GM12878 (cell line): ENCODE data around the gene RERG. TPM values are rescaled to one million over a fixed set of nuclear protein-coding genes. Genes with fewer than 3 reads are reported as not detected.

ENCODE experiments used
- ATAC-seq: fragments of 200-7000 bp; cut with Tn5 transposase; 3 replicates; pipeline ENCODE4 v1.9.1; 2020; ENCODE audit warnings: mild to moderate bottlenecking, moderate library complexity
- BruUV-seq: library from RNA; stranded (reverse); fragments of 400-500 nt; replicated peaks from 2 replicates; lab custom pipeline; 2021; lab: Mats Ljungman, UMichigan
- CTCF ChIA-PET: fragments of 300-600 bp; sonication (Branson Sonifier 250); formaldehyde crosslinking; extraction: SDS; loops from one replicate; lab custom pipeline; 2021; ENCODE audit warnings: inconsistent platforms; lab: Yijun Ruan, JAX
- POLR2A ChIA-PET: fragments of 350-600 bp; formaldehyde crosslinking; extraction: SDS; loops from one replicate; lab custom pipeline; 2021; ENCODE audit warnings: inconsistent platforms; lab: Charles Lee
- RAD21 ChIA-PET: fragments of 300-600 bp; sonication (Branson Sonifier 250); formaldehyde crosslinking; loops from one replicate; lab custom pipeline; 2023; ENCODE audit warnings: antibody characterized with exemption; ENCODE audit not compliant: unreplicated experiment; lab: Charles Lee
- SMC1A ChIA-PET: fragments of 300-600 bp; sonication (Branson Sonifier 250); formaldehyde crosslinking; loops from one replicate; lab custom pipeline; 2023; ENCODE audit not compliant: unreplicated experiment, uncharacterized antibody; lab: Charles Lee
- DNase-seq: peaks from one replicate; pipeline ENCODE4 v3.0.0-alpha.2; 2011; ENCODE audit warnings: low read depth, low spot score
- FAIRE-seq: peaks from 3 replicates; lab custom pipeline; 2011; peaks lifted over from hg19 to GRCh38; lab: Jason Lieb, UNC
- H2AFZ ChIP-seq: 2 replicates; pipeline ENCODE4 v1.6.0; 2011; ENCODE audit warnings: low read depth, low read length, control low read depth; ENCODE audit not compliant: control insufficient read depth
- H3K27ac ChIP-seq: 2 replicates; pipeline ENCODE4 v1.5.1; 2011; ENCODE audit warnings: control low read depth; ENCODE audit not compliant: control insufficient read depth, insufficient read depth
- H3K27me3 ChIP-seq, 2 experiments: replicated peaks in 1 of 2; 2 replicates each; pipeline versions ENCODE4 v1.6.0 to v1.6.1; 2011; ENCODE audit warnings: low read length in 1 of 2; ENCODE audit not compliant: control insufficient read depth in 2 of 2, insufficient read depth in 2 of 2
- H3K36me3 ChIP-seq, 2 experiments: 2 replicates each; pipeline ENCODE4 v1.5.1; 2011; ENCODE audit warnings: low read length in 1 of 2; ENCODE audit not compliant: control insufficient read depth in 2 of 2, insufficient read depth in 2 of 2
- H3K4me1 ChIP-seq: 2 replicates; pipeline ENCODE4 v1.6.1; 2011; ENCODE audit warnings: mild to moderate bottlenecking, low read length, moderate library complexity, mixed read lengths; ENCODE audit not compliant: control insufficient read depth, insufficient read depth
- H3K4me2 ChIP-seq: 2 replicates; pipeline ENCODE4 v1.6.0; 2011; ENCODE audit warnings: control low read depth; ENCODE audit not compliant: control insufficient read depth, insufficient read depth
- H3K4me3 ChIP-seq: fragments of 200-600 bp; sonication (generic); 2 replicates; pipeline ENCODE4 v1.5.1; 2016
- H3K79me2 ChIP-seq: 2 replicates; pipeline ENCODE4 v1.6.0; 2011; ENCODE audit warnings: low read length; ENCODE audit not compliant: control insufficient read depth, insufficient read depth
- H3K9ac ChIP-seq: 2 replicates; pipeline ENCODE4 v1.8.0; 2011; ENCODE audit warnings: low read length, control low read depth, mixed read lengths; ENCODE audit not compliant: control insufficient read depth, insufficient read depth
- H3K9me3 ChIP-seq: replicated peaks from 3 replicates; pipeline ENCODE4 v1.5.1; 2011; ENCODE audit warnings: mild to moderate bottlenecking, low read length; ENCODE audit not compliant: control insufficient read depth, insufficient read depth
- H4K20me1 ChIP-seq: 2 replicates; pipeline ENCODE4 v1.6.0; 2011; ENCODE audit not compliant: control insufficient read depth, insufficient read depth
- BHLHE40 ChIP-seq, 2 experiments: fragments of 450-650 bp in 1 of 2; IDR thresholded peaks; 2 replicates each; pipeline ENCODE4 v1.6.1; 2011 to 2017; ENCODE audit warnings: low read depth in 2 of 2, borderline replicate concordance in 1 of 2, improper control_type of control experiment in 1 of 2, low read length in 1 of 2, mild to moderate bottlenecking in 1 of 2
- CHD1 ChIP-seq: IDR thresholded peaks from 2 replicates; pipeline ENCODE4 v1.6.1; 2012; ENCODE audit warnings: low read depth, low read length, improper control_type of control experiment
- CREB1 ChIP-seq: IDR thresholded peaks from 2 replicates; pipeline ENCODE4 v1.6.1; 2012; ENCODE audit warnings: low read depth, mild to moderate bottlenecking, inconsistent platforms
- ELK1 ChIP-seq: IDR thresholded peaks from 2 replicates; pipeline ENCODE4 v1.6.1; 2012; ENCODE audit warnings: low read depth, low read length, improper control_type of control experiment
- KDM1A ChIP-seq: fragments of 200-600 bp; sonication (generic); IDR thresholded peaks from 2 replicates; pipeline ENCODE4 v1.6.1; 2016; ENCODE audit warnings: borderline replicate concordance
- MAX ChIP-seq: IDR thresholded peaks from 2 replicates; pipeline ENCODE4 v1.6.1; 2012; ENCODE audit warnings: low read depth, low read length, improper control_type of control experiment
- POLR2A ChIP-seq: IDR thresholded peaks from 2 replicates; pipeline ENCODE4 v1.6.1; 2011; ENCODE audit warnings: low read depth, mild to moderate bottlenecking, low read length
- SIN3A ChIP-seq: IDR thresholded peaks from 2 replicates; pipeline ENCODE4 v1.6.1; 2012; ENCODE audit warnings: low read depth, low read length, improper control_type of control experiment
- TARDBP ChIP-seq: IDR thresholded peaks from 2 replicates; pipeline ENCODE4 v1.6.1; 2016; ENCODE audit warnings: borderline replicate concordance
- ZBTB33 ChIP-seq: fragments of 450-650 bp; IDR thresholded peaks from 2 replicates; pipeline ENCODE4 v1.6.1; 2017; ENCODE audit warnings: mild to moderate bottlenecking
- ZNF274 ChIP-seq: IDR thresholded peaks from one replicate; pipeline ENCODE4 v1.8.0; 2011; ENCODE audit not compliant: insufficient read length, insufficient read depth
- whole genome bisulfite sequencing: methylation state at CpG from one replicate; pipeline ENCODE4 v1.1.6; 2016; ENCODE audit warnings: low lambda C conversion rate; ENCODE audit not compliant: insufficient replicate concordance, insufficient coverage; ENCODE audit errors: missing lambda C conversion rate; 5-methylcytosine and 5-hydroxymethylcytosine counted together
- in situ Hi-C: fragments of 300-500 bp; cut with MboI; formaldehyde crosslinking; loops from 9 replicates; pipeline ENCODE4 v1.14.3; 2018; ENCODE audit warnings: mixed read lengths
- intact Hi-C: fragments of 100-400 bp; cut with micrococcal nuclease; formaldehyde crosslinking; loops from one replicate; pipeline ENCODE4 v1.14.2; 2022; ENCODE audit not compliant: unreplicated experiment
- polyA plus RNA-seq, 11 experiments: library from polyadenylated mRNA; depleted of rRNA in 4 of 11; unstranded in 6 of 11; stranded (reverse) in 5 of 11; fragments of >200 nt; fragmentation: Nextera tagmentation in 4 of 11; fragmentation: Illumina TruSeq in 1 of 11; extraction: Ambion mirVana in 4 of 11; extraction: Trizol in 1 of 11; gene quantifications; 1 replicate in 1 of 11; 2 replicates in 10 of 11; pipeline versions ENCODE4 v1.2.1 to v1.2.3, GENCODE V29; 2011 to 2016; ENCODE audit warnings: inconsistent platforms in 2 of 11, missing spikeins in 2 of 11, low read depth in 1 of 11
- total RNA-seq, 4 experiments: library from RNA; depleted of rRNA in 3 of 4; stranded (reverse); fragments of >200 nt in 3 of 4; fragmentation: Illumina TruSeq in 1 of 4; extraction: Trizol in 1 of 4; gene quantifications; 2 replicates each; pipeline versions ENCODE4 v1.2.1 to v1.2.3, GENCODE V29; 2013 to 2021

RERG gene
- total and polyA plus RNA-seq, 10 of the 15 experiments (the other 5 are each of a cell fraction or from before 2014, with no cell fraction given): 0.03 to 5.3 (median 0.05) TPM; not detected in 5

- 25% methylated on average over 4 of the region's 4 CpGs for WGBS
Measured at GRCh38 chr12:15206831-15207389, 14.3 kb downstream of the RERG start.

More at GRCh38 chr12:15206831-15207389, 14.3 kb downstream of the RERG start:
- POLR2A ChIA-PET: no interaction called here
- no TSS peak for BruUV-seq
- SMC1A ChIA-PET: interaction anchor here (1.2 kb wide), 1 partner anchor 13 kb away, joined by 4 read pairs; no protein-coding TSS in a partner anchor
- CTCF ChIA-PET: interaction anchor here (0.7 kb wide), 1 partner anchor 20 kb away, joined by 3 read pairs; no protein-coding TSS in a partner anchor
- Histone ChIP-seq H3K4me3 (no peak overlapping the region), H2AFZ (no peak overlapping the region), H3K27me3 (no peaks in the 10 kb centered on the region), H3K9ac (no peak overlapping the region), H3K36me3 (no peaks in the 10 kb centered on the region), H3K27ac (no peak overlapping the region), H3K79me2 (no peaks in the 10 kb centered on the region), H3K4me1 (no peaks in the 10 kb centered on the region), H4K20me1 (no peaks in the 10 kb centered on the region), H3K9me3 (no peaks in the 10 kb centered on the region), H3K4me2 (no peak overlapping the region)
- TF ChIP-seq CREB1 (no peak), ELK1 (no peak), KDM1A (no peak), MAX (no peak), CHD1 (no peak), SIN3A (no peak), BHLHE40 (IDR thresholded peaks at IDR 0.05; ENCODE audit: borderline replicate concordance in 1 of 2, low read depth in 2 of 2, low read length in 1 of 2) (no peak), ZNF274 (no peak), TARDBP (no peak), ZBTB33 (no peak), POLR2A (no peak)
- ATAC-seq (no peak), DNase-seq (no peak), FAIRE-seq (no peak)
- in situ Hi-C loops: no loop called here
- intact Hi-C loops: no loop called here
- RAD21 ChIA-PET: no interaction called here
